H9 (cell line): Measurements from ENCODE around the gene LMBR1. TPM values are rescaled to one million over a fixed set of nuclear protein-coding genes. Genes with fewer than 3 reads are reported as not detected.

ENCODE experiments used
- DNase-seq: peaks from one replicate; pipeline ENCODE4 v3.0.0-alpha.2; 2017
- H2AFZ ChIP-seq: one replicate; pipeline ENCODE4 v1.6.1; 2013; ENCODE audit warnings: mild to moderate bottlenecking, low read length, control low read depth, moderate library complexity
- H2AK5ac ChIP-seq: 2 replicates; pipeline ENCODE4 v1.6.1; 2013; ENCODE audit warnings: low read length, control low read depth, mixed read lengths; ENCODE audit not compliant: insufficient read length
- H2BK120ac ChIP-seq: one replicate; pipeline ENCODE4 v1.6.1; 2013; ENCODE audit warnings: low read depth, mild to moderate bottlenecking, low read length, control low read depth, inconsistent platforms; ENCODE audit not compliant: poor library complexity, severe bottlenecking
- H2BK12ac ChIP-seq: 2 replicates; pipeline ENCODE4 v1.6.1; 2013; ENCODE audit warnings: low read length, control low read depth, mixed read lengths, low read depth; ENCODE audit not compliant: insufficient read length
- H2BK15ac ChIP-seq: 2 replicates; pipeline ENCODE4 v1.6.1; 2013; ENCODE audit warnings: low read depth, low read length, control low read depth
- H2BK20ac ChIP-seq: one replicate; pipeline ENCODE4 v1.6.1; 2013; ENCODE audit warnings: low read depth, mild to moderate bottlenecking, low read length, control low read depth, inconsistent platforms; ENCODE audit not compliant: poor library complexity, severe bottlenecking
- H2BK5ac ChIP-seq: 2 replicates; pipeline ENCODE4 v1.6.1; 2013; ENCODE audit warnings: low read length, control low read depth, mixed read lengths; ENCODE audit not compliant: insufficient read length
- H3K14ac ChIP-seq: 2 replicates; pipeline ENCODE4 v1.6.1; 2013; ENCODE audit warnings: low read length, control low read depth; ENCODE audit not compliant: insufficient read depth
- H3K18ac ChIP-seq: 2 replicates; pipeline ENCODE4 v1.6.1; 2013; ENCODE audit warnings: low read depth, mild to moderate bottlenecking, mixed read lengths, low read length, control low read depth; ENCODE audit not compliant: insufficient read length
- H3K23ac ChIP-seq: 2 replicates; pipeline ENCODE4 v1.6.1; 2013; ENCODE audit warnings: low read length, control low read depth, mixed read lengths, low read depth; ENCODE audit not compliant: insufficient read length
- H3K23me2 ChIP-seq: 2 replicates; pipeline ENCODE4 v1.6.1; 2013; ENCODE audit warnings: low read depth, mild to moderate bottlenecking, mixed read lengths, low read length, control low read depth; ENCODE audit not compliant: insufficient read length, poor library complexity, severe bottlenecking
- H3K27ac ChIP-seq: 2 replicates; pipeline ENCODE4 v1.5.1; 2013; ENCODE audit warnings: low read length, control low read depth, mixed read lengths, low read depth; ENCODE audit not compliant: insufficient read length
- H3K27me3 ChIP-seq: 2 replicates; pipeline ENCODE4 v1.6.1; 2013; ENCODE audit warnings: low read length, control low read depth, inconsistent platforms; ENCODE audit not compliant: insufficient read depth
- H3K4ac ChIP-seq: 2 replicates; pipeline ENCODE4 v1.6.1; 2013; ENCODE audit warnings: low read depth, mild to moderate bottlenecking, control low read depth, inconsistent platforms, low read length, moderate library complexity
- H3K4me1 ChIP-seq: 2 replicates; pipeline ENCODE4 v1.6.1; 2013; ENCODE audit warnings: low read length, control low read depth, inconsistent platforms; ENCODE audit not compliant: insufficient read depth
- H3K4me2 ChIP-seq: 2 replicates; pipeline ENCODE4 v1.6.1; 2013; ENCODE audit warnings: low read length, control low read depth, mixed read lengths; ENCODE audit not compliant: insufficient read length, insufficient read depth
- H3K56ac ChIP-seq: 2 replicates; pipeline ENCODE4 v1.6.1; 2013; ENCODE audit warnings: low read depth, mild to moderate bottlenecking, mixed read lengths, low read length, control low read depth; ENCODE audit not compliant: insufficient read length
- H3K79me1 ChIP-seq: 2 replicates; pipeline ENCODE4 v1.6.1; 2013; ENCODE audit warnings: low read depth, mild to moderate bottlenecking, moderate library complexity, low read length, control low read depth, inconsistent platforms; ENCODE audit not compliant: insufficient read depth, poor library complexity, severe bottlenecking
- H3K79me2 ChIP-seq: 2 replicates; pipeline ENCODE4 v1.6.1; 2013; ENCODE audit warnings: low read length, control low read depth, inconsistent platforms; ENCODE audit not compliant: insufficient read depth
- H3K9ac ChIP-seq: 2 replicates; pipeline ENCODE4 v1.6.1; 2013; ENCODE audit warnings: low read length, control low read depth, mixed read lengths; ENCODE audit not compliant: insufficient read length; ENCODE audit errors: extremely low read depth
- H3K9me3 ChIP-seq: one replicate; pipeline ENCODE4 v1.6.1; 2013; ENCODE audit warnings: low read depth, low read length, inconsistent platforms; ENCODE audit not compliant: control insufficient read depth
- H3T11ph ChIP-seq: one replicate; pipeline ENCODE4 v1.6.1; 2013; ENCODE audit warnings: mild to moderate bottlenecking, low read length, control low read depth, inconsistent platforms
- H4K20me1 ChIP-seq: one replicate; pipeline ENCODE4 v1.6.1; 2013; ENCODE audit not compliant: control insufficient read depth, insufficient read length, insufficient read depth
- H4K5ac ChIP-seq: 2 replicates; pipeline ENCODE4 v1.6.1; 2013; ENCODE audit warnings: low read depth, mild to moderate bottlenecking, mixed read lengths, low read length, control low read depth; ENCODE audit not compliant: insufficient read length
- H4K8ac ChIP-seq: replicated peaks from 2 replicates; pipeline ENCODE4 v1.6.1; 2013; ENCODE audit warnings: low read length, control low read depth, mixed read lengths, low read depth; ENCODE audit not compliant: insufficient read length
- H4K91ac ChIP-seq: 2 replicates; pipeline ENCODE4 v1.6.1; 2013; ENCODE audit warnings: low read depth, mild to moderate bottlenecking, moderate library complexity, mixed read lengths, low read length, control low read depth; ENCODE audit not compliant: insufficient read length
- H3K27ac Mint-ChIP-seq, 3 experiments: 2 replicates in 2 of 3; 3 replicates in 1 of 3; pipeline ENCODE4 v1.8.0; 2020 to 2021; ENCODE audit warnings: mixed read lengths in 3 of 3, mild to moderate bottlenecking in 1 of 3, moderate library complexity in 1 of 3
- H3K27me3 Mint-ChIP-seq: 2 replicates; pipeline ENCODE4 v1.8.0; 2021; ENCODE audit warnings: low read depth, mild to moderate bottlenecking, moderate library complexity, mixed read lengths
- H3K36me3 Mint-ChIP-seq, 3 experiments: 2 replicates in 2 of 3; 3 replicates in 1 of 3; pipeline ENCODE4 v1.8.0; 2020 to 2021; ENCODE audit warnings: low read depth in 3 of 3, mixed read lengths in 3 of 3; ENCODE audit not compliant: insufficient read depth in 1 of 3
- H3K4me1 Mint-ChIP-seq, 2 experiments: 2 replicates each; pipeline ENCODE4 v1.8.0; 2020; ENCODE audit warnings: mixed read lengths in 2 of 2
- H3K4me3 Mint-ChIP-seq, 2 experiments: 2 replicates in 1 of 2; 3 replicates in 1 of 2; pipeline ENCODE4 v1.8.0; 2020 to 2021; ENCODE audit warnings: mild to moderate bottlenecking in 2 of 2, mixed read lengths in 2 of 2, moderate library complexity in 1 of 2
- H3K9me3 Mint-ChIP-seq, 2 experiments: 2 replicates in 1 of 2; 3 replicates in 1 of 2; pipeline ENCODE4 v1.8.0; 2020; ENCODE audit warnings: mild to moderate bottlenecking in 2 of 2, mixed read lengths in 2 of 2, moderate library complexity in 1 of 2
- CTCF ChIP-seq: fragments of 200-600 bp; sonication (generic); conservative IDR thresholded peaks from 3 replicates; pipeline ENCODE4 v1.8.0; 2021; ENCODE audit warnings: antibody characterized with exemption, mild to moderate bottlenecking
- WGBS: extraction: QIAGEN DNeasy Blood & Tissue Kit; methylation state at CpG from one replicate; pipeline ENCODE4 v1.1.7; 2013; ENCODE audit warnings: missing lambda C conversion rate, low lambda C conversion rate, mixed read lengths; ENCODE audit not compliant: insufficient read length; ENCODE audit errors: extremely low coverage; 5-methylcytosine and 5-hydroxymethylcytosine counted together
- total RNA-seq: library from RNA; stranded (reverse); gene quantifications from 2 replicates; pipeline ENCODE4 v1.2.1, GENCODE V29; 2021

LMBR1 gene
- total RNA-seq, 1 experiment from 2014 or later, result 62.3 TPM

- no peak overlapping the region for H2BK120ac ChIP-seq
- no peak overlapping the region for H2BK5ac ChIP-seq
- H3K79me1 ChIP-seq, result no peaks in the 10 kb centered on the region
- no peak for DNase-seq
- Mint-ChIP-seq H3K4me3 (no peak overlapping the region), H3K4me1 (peaks cover 0 to 5% of the 10 kb centered on the region in 2 experiments; a peak in 1 of 4 replicates), H3K36me3 (no peaks in the 10 kb centered on the region), H3K9me3 (no peaks in the 10 kb centered on the region), H3K27ac (no peak overlapping the region), H3K27me3 (peaks cover 19% of the 10 kb centered on the region)
- H3K9me3 ChIP-seq, result no peaks in the 10 kb centered on the region
- H3K4ac ChIP-seq, result no peak overlapping the region
- H2BK12ac ChIP-seq, result no peak overlapping the region
- no peak overlapping the region for H2BK15ac ChIP-seq
- no peak overlapping the region for H3K23ac ChIP-seq
- H4K20me1 ChIP-seq, result no peaks in the 10 kb centered on the region
- no peak overlapping the region for H2AK5ac ChIP-seq
- no CpG with 5 or more reads among the region's 1 CpG for WGBS
- H4K8ac ChIP-seq, result no peak overlapping the region
- no peak overlapping the region for H2BK20ac ChIP-seq
- TF ChIP-seq CTCF, result no peak
- H3T11ph ChIP-seq, result no peak overlapping the region
- H3K79me2 ChIP-seq, result no peaks in the 10 kb centered on the region
- H3K27ac ChIP-seq, result no peak overlapping the region
- H3K56ac ChIP-seq, result no peak overlapping the region
- H3K18ac ChIP-seq, result no peak overlapping the region
- no peak overlapping the region for H3K4me2 ChIP-seq
- H3K27me3 ChIP-seq, result no peaks in the 10 kb centered on the region
- H3K14ac ChIP-seq, result no peak overlapping the region
- H4K5ac ChIP-seq, result no peak overlapping the region
- H4K91ac ChIP-seq, result no peak overlapping the region
- no peaks in the 10 kb centered on the region for H3K23me2 ChIP-seq
- no peak overlapping the region for H2AFZ ChIP-seq
- no peaks in the 10 kb centered on the region; the same call in 1 of the 2 replicates for H3K4me1 ChIP-seq
- H3K9ac ChIP-seq, result no peak overlapping the region
Measured at GRCh38 chr7:156898938-156899337, 6.0 kb upstream of the LMBR1 start.
